Mesenchymal stem cell (in vitro differentiated cells and primary cell): ENCODE measurements around the gene TTLL9.

Experiments
- DNase-seq: peaks from one replicate; pipeline ENCODE4 v3.0.0-alpha.2; 2013
- H2AFZ ChIP-seq: one replicate; pipeline ENCODE4 v1.6.1; 2013; ENCODE audit warnings: low read depth, mild to moderate bottlenecking, control low read depth, inconsistent platforms, low read length, moderate library complexity
- H2AK5ac ChIP-seq: 2 replicates; pipeline ENCODE4 v1.6.1; 2013; ENCODE audit warnings: low read length, moderate library complexity, mild to moderate bottlenecking, inconsistent platforms; ENCODE audit not compliant: severe bottlenecking
- H2BK120ac ChIP-seq: one replicate; pipeline ENCODE4 v1.6.1; 2013; ENCODE audit warnings: low read depth, mild to moderate bottlenecking, inconsistent platforms, low read length, moderate library complexity
- H2BK12ac ChIP-seq, 2 experiments: one replicate each; pipeline ENCODE4 v1.6.1; 2013; ENCODE audit warnings: inconsistent platforms in 2 of 2, low read length in 2 of 2, mild to moderate bottlenecking in 2 of 2, moderate library complexity in 2 of 2, control low read depth in 1 of 2
- H2BK15ac ChIP-seq: one replicate; pipeline ENCODE4 v1.6.1; 2013; ENCODE audit warnings: mild to moderate bottlenecking, low read depth, inconsistent platforms; ENCODE audit not compliant: poor library complexity, severe bottlenecking
- H2BK5ac ChIP-seq: 2 replicates; pipeline ENCODE4 v1.6.1; 2013; ENCODE audit warnings: low read depth, mild to moderate bottlenecking, low read length, control low read depth, inconsistent platforms; ENCODE audit not compliant: poor library complexity, severe bottlenecking
- H3K14ac ChIP-seq, 2 experiments: one replicate each; pipeline ENCODE4 v1.6.1; 2013; ENCODE audit warnings: inconsistent platforms in 2 of 2, low read length in 2 of 2, control low read depth in 1 of 2, mild to moderate bottlenecking in 1 of 2, moderate library complexity in 1 of 2
- H3K18ac ChIP-seq, 2 experiments: one replicate each; pipeline ENCODE4 v1.6.1; 2013; ENCODE audit warnings: inconsistent platforms in 2 of 2, low read length in 2 of 2, control low read depth in 1 of 2, low read depth in 1 of 2, mild to moderate bottlenecking in 1 of 2
- H3K23ac ChIP-seq, 2 experiments: one replicate each; pipeline ENCODE4 v1.6.1; 2013; ENCODE audit warnings: inconsistent platforms in 2 of 2, low read length in 2 of 2, mild to moderate bottlenecking in 2 of 2, moderate library complexity in 2 of 2, control low read depth in 1 of 2
- H3K27ac ChIP-seq: 2 replicates; pipeline ENCODE4 v1.5.1; 2013; ENCODE audit warnings: mild to moderate bottlenecking, moderate library complexity, low read length, control low read depth, inconsistent platforms; ENCODE audit not compliant: poor library complexity, severe bottlenecking
- H3K27me3 ChIP-seq, 2 experiments: 2 replicates each; pipeline versions ENCODE4 v1.6.1 to v1.7.0; 2013; ENCODE audit warnings: low read length in 2 of 2, mild to moderate bottlenecking in 2 of 2, moderate library complexity in 2 of 2, control low read depth in 1 of 2, inconsistent platforms in 1 of 2; ENCODE audit not compliant: control insufficient read depth in 1 of 2, insufficient read depth in 1 of 2
- H3K36me3 ChIP-seq, 2 experiments: 2 replicates each; pipeline versions ENCODE4 v1.6.1 to v1.7.0; 2013; ENCODE audit warnings: low read length in 2 of 2, control low read depth in 1 of 2, inconsistent platforms in 1 of 2, low read depth in 1 of 2, mild to moderate bottlenecking in 1 of 2; ENCODE audit not compliant: insufficient read depth in 2 of 2, control insufficient read depth in 1 of 2
- H3K4ac ChIP-seq, 2 experiments: one replicate each; pipeline ENCODE4 v1.6.1; 2013; ENCODE audit warnings: inconsistent platforms in 2 of 2, low read length in 2 of 2, mild to moderate bottlenecking in 2 of 2, moderate library complexity in 2 of 2, control low read depth in 1 of 2, low read depth in 1 of 2
- H3K4me1 ChIP-seq: 2 replicates; pipeline ENCODE4 v1.6.1; 2013; ENCODE audit warnings: low read depth, low read length, control low read depth; ENCODE audit not compliant: control insufficient read depth, insufficient read depth
- H3K4me2 ChIP-seq: 2 replicates; pipeline ENCODE4 v1.6.1; 2013; ENCODE audit warnings: low read length, mild to moderate bottlenecking, inconsistent platforms; ENCODE audit not compliant: poor library complexity, severe bottlenecking
- H3K4me3 ChIP-seq, 2 experiments: 2 replicates each; pipeline versions ENCODE4 v1.5.1 to v1.7.0; 2013; ENCODE audit warnings: low read length in 2 of 2, mild to moderate bottlenecking in 2 of 2, control low read depth in 1 of 2, low read depth in 1 of 2; ENCODE audit not compliant: insufficient read depth in 1 of 2
- H3K79me1 ChIP-seq: replicated peaks from 2 replicates; pipeline ENCODE4 v1.6.1; 2013; ENCODE audit warnings: mild to moderate bottlenecking, control low read depth, low read length, inconsistent platforms; ENCODE audit not compliant: poor library complexity, severe bottlenecking
- H3K9ac ChIP-seq: 2 replicates; pipeline ENCODE4 v1.7.0; 2013; ENCODE audit warnings: mild to moderate bottlenecking, low read length, moderate library complexity
- H3K9me3 ChIP-seq: 2 replicates; pipeline ENCODE4 v1.7.0; 2013; ENCODE audit warnings: mild to moderate bottlenecking, low read length; ENCODE audit not compliant: control insufficient read depth
- H4K8ac ChIP-seq: one replicate; pipeline ENCODE4 v1.6.1; 2013; ENCODE audit warnings: inconsistent platforms, mild to moderate bottlenecking, low read length, moderate library complexity
- H4K91ac ChIP-seq: one replicate; pipeline ENCODE4 v1.6.1; 2013; ENCODE audit warnings: mild to moderate bottlenecking, low read length, inconsistent platforms
- WGBS: methylation state at CpG from one replicate; pipeline ENCODE4 v1.1.7; 2013; ENCODE audit warnings: mixed read lengths; 5-methylcytosine and 5-hydroxymethylcytosine counted together

The TTLL9 gene

GRCh38 chr20:31841928-31842327 lies 28.5 kb upstream of the TTLL9 start:
- WGBS: 69% methylated on average over 8 of the region's 8 CpGs
- peaks cover 0 to 3% of the 10 kb centered on the region in 2 experiments for H3K36me3 ChIP-seq

GRCh38 chr20:31842471-31843157 lies 27.8 kb upstream of the TTLL9 start:
- Histone ChIP-seq H2AFZ (no peak overlapping the region), H3K27me3 (peaks cover 9 to 60% of the 10 kb centered on the region in 2 experiments), H3K18ac (peak overlapping the region; percentile 13 to 81), H4K91ac (peak overlapping the region; percentile 78), H3K9me3 (no peaks in the 10 kb centered on the region), H2BK5ac (peak overlapping the region; percentile 20), H3K23ac (no peak overlapping the region), H3K14ac (peak overlapping the region in 1 of 2 experiments; percentile 5), H2BK120ac (peak overlapping the region; percentile 21), H3K4me2 (peak overlapping the region; percentile 5), H3K79me1 (no peaks in the 10 kb centered on the region), H3K4ac (peak overlapping the region in 1 of 2 experiments; percentile 13), H3K4me3 (no peak overlapping the region), H3K27ac (peak overlapping the region; percentile 60), H3K36me3 (peaks cover 0 to 3% of the 10 kb centered on the region in 2 experiments), H3K9ac (no peak overlapping the region), H2BK12ac (peak overlapping the region; percentile 7 to 23), H4K8ac (peak overlapping the region; percentile 61), H2BK15ac (no peak overlapping the region), H3K4me1 (peaks cover 69% of the 10 kb centered on the region), H2AK5ac (peak overlapping the region; percentile 17)
- DNase-seq: peak; percentile 80
- 29% methylated on average over 10 of the region's 12 CpGs for WGBS

More at GRCh38 chr20:31841928-31842327, 28.5 kb upstream of the TTLL9 start:
- Histone ChIP-seq H3K27ac (peak overlapping the region; percentile 60), H3K23ac (no peak overlapping the region), H2BK5ac (peak overlapping the region; percentile 19), H3K9me3 (no peaks in the 10 kb centered on the region), H3K18ac (peak overlapping the region in 1 of 2 experiments; percentile 49), H3K4me2 (peak overlapping the region; percentile 5), H2BK12ac (no peak overlapping the region), H2AFZ (no peak overlapping the region), H3K27me3 (peaks cover 2 to 60% of the 10 kb centered on the region in 2 experiments), H3K79me1 (no peaks in the 10 kb centered on the region), H2AK5ac (peak overlapping the region; percentile 91), H4K8ac (no peak overlapping the region), H3K9ac (no peak overlapping the region), H4K91ac (no peak overlapping the region), H3K4me1 (peaks cover 75% of the 10 kb centered on the region), H3K14ac (peak overlapping the region in 1 of 2 experiments; percentile 47), H3K4me3 (no peak overlapping the region), H3K4ac (no peak overlapping the region), H2BK15ac (peak overlapping the region; percentile 30), H2BK120ac (no peak overlapping the region)
- peak; percentile 43 for DNase-seq

GRCh38 chr20:31843288-31843687 lies 27.1 kb upstream of the TTLL9 start:
- peak overlapping the region; percentile 3 for H4K91ac ChIP-seq
- peaks cover 62% of the 10 kb centered on the region for H3K4me1 ChIP-seq
- no peak overlapping the region for H3K4me2 ChIP-seq
- H3K4ac ChIP-seq: no peak overlapping the region
- H2AFZ ChIP-seq: no peak overlapping the region
- H3K18ac ChIP-seq: peak overlapping the region in 1 of 2 experiments; percentile 81
- no peak overlapping the region for H3K14ac ChIP-seq
- no peak overlapping the region for H3K9ac ChIP-seq
- H4K8ac ChIP-seq: no peak overlapping the region
- no peak for DNase-seq
- H3K36me3 ChIP-seq: peaks cover 0 to 3% of the 10 kb centered on the region in 2 experiments
- no peak overlapping the region for H2BK120ac ChIP-seq
- H3K27ac ChIP-seq: peak overlapping the region; percentile 60
- H3K79me1 ChIP-seq: no peaks in the 10 kb centered on the region
- H2BK15ac ChIP-seq: no peak overlapping the region
- no peaks in the 10 kb centered on the region for H3K9me3 ChIP-seq
- H3K4me3 ChIP-seq: no peak overlapping the region
- WGBS: 68% methylated on average over 6 of the region's 6 CpGs
- H2BK5ac ChIP-seq: peak overlapping the region; percentile 20
- no peak overlapping the region for H2BK12ac ChIP-seq
- no peak overlapping the region for H3K23ac ChIP-seq
- peaks cover 16 to 64% of the 10 kb centered on the region in 2 experiments for H3K27me3 ChIP-seq
- peak overlapping the region; percentile 14 for H2AK5ac ChIP-seq

DNA sequence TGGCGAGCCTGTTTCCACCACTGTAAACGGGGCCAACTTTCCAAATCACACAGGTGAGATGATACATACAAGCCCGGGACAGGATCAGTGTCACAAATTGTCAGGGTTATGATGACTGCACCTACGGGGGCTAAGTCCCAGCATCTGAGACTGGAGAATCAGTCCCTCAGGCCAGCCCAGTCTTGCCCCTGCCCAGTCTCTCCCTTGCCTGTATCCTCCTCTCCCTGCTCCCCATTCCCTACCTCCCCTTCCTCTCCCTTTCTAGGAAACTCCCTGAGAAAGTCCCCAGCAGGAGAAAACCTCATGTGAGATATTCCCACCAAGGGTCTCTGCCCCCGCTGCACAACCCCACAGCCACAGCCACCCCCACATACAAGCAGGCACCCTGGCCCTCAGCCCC lies 26.6 kb upstream of the TTLL9 start:
- DNase-seq: no peak
- Histone ChIP-seq H3K36me3 (peaks cover 0 to 3% of the 10 kb centered on the region in 2 experiments), H2BK12ac (no peak overlapping the region), H4K91ac (no peak overlapping the region), H3K4me1 (peaks cover 59% of the 10 kb centered on the region), H3K9me3 (no peaks in the 10 kb centered on the region), H2BK15ac (no peak overlapping the region), H3K4me2 (no peak overlapping the region), H2BK120ac (no peak overlapping the region), H3K4ac (no peak overlapping the region), H3K9ac (no peak overlapping the region), H4K8ac (no peak overlapping the region), H3K79me1 (no peaks in the 10 kb centered on the region), H3K27me3 (peaks cover 22 to 70% of the 10 kb centered on the region in 2 experiments), H3K14ac (no peak overlapping the region), H3K27ac (no peak overlapping the region), H2AFZ (no peak overlapping the region), H3K18ac (no peak overlapping the region), H3K4me3 (no peak overlapping the region), H2BK5ac (no peak overlapping the region), H3K23ac (no peak overlapping the region), H2AK5ac (peak overlapping the region; percentile 60)
- 92% methylated on average over 5 of the region's 5 CpGs for WGBS
